ENCODE results near the gene ADCY2.

The ADCY2 gene

DNA sequence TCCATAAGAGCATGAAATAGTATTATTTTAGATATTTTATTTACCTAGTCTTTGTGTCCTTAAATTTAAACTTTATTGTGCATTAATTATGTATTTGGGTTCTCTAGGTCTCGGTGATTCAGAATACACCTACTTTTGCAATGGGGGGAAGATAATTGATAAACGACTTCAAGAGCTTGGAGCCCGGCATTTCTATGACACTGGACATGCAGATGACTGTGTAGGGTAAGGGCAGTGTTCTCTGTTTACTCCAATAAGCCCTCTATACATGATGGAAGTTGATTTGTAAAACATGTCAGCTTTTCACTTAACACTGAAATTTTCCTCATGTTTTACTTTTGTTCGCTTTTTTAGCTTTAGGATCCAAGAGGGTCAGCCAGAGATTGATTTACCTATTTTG, 479.2 kb downstream of the ADCY2 start:
- DNase-seq (ENCODE audit: low read depth): no peak
- TF ChIP-seq CTCF (IDR thresholded peaks at IDR 0.05; ENCODE audit: low read depth, low read length, missing control alignments): no peak
- H3K4me3 ChIP-seq (ENCODE audit: low read depth, low read length): no peak overlapping the region

GRCh38 chr5:7876867-7877266, 480.9 kb downstream of the ADCY2 start:
- DNase-seq (ENCODE audit: low read depth): no peak

DNA sequence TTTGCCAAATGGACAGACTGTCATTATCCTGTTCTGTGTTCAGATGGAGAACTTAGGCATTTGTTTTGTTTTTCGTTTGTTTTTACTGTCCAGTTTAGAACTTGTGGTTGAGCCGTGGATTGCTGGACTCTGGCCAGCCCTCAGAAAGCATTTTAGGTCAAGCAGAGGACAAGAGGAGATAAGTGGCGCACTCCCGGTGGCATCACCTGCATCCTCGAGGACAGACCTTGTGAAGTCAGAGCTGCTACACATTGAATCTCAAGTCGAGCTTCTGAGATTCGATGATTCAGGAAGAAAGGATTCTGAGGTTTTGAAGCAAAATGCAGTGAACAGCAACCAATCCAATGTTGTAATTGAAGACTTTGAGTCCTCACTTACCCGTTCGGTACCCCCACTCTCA, 481.9 kb downstream of the ADCY2 start:
- H3K4me3 ChIP-seq (ENCODE audit: low read depth, low read length): no peak overlapping the region
- no peak for DNase-seq (ENCODE audit: low read depth)
- TF ChIP-seq CTCF (IDR thresholded peaks at IDR 0.05; ENCODE audit: low read depth, low read length, missing control alignments): no peak

More at GRCh38 chr5:7876867-7877266, 480.9 kb downstream of the ADCY2 start:
- no peak overlapping the region for H3K4me3 ChIP-seq (ENCODE audit: low read depth, low read length)
- TF ChIP-seq CTCF (IDR thresholded peaks at IDR 0.05; ENCODE audit: low read depth, low read length, missing control alignments): no peak

DNA sequence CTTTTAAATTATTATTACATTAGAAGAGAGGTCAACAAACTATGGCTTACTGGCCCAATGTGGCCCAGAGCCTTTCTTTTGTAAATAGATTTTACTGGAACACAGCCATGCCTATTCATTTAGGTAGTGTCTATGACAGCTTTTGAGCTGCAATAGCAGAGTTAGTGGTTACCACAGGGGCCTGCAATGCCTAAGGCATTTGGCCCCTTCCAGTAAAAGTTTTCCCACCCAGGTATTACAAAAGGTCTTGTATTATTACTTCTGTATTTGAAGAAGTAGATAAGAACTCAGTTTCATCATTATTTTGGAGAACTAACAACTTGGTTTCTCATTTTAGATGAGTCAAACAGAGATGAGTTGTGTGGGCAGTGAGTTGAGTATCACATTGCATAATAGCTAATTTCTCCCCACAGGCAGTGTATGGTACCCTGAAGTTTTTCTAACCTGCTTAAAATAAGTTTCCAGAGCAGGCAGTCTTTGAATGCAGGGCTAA, 482.5 kb downstream of the ADCY2 start:
- no peak for TF ChIP-seq CTCF (IDR thresholded peaks at IDR 0.05; ENCODE audit: low read depth, low read length, missing control alignments)
- peak; percentile 57 for DNase-seq (ENCODE audit: low read depth)
- H3K4me3 ChIP-seq (ENCODE audit: low read depth, low read length): no peak overlapping the region

Measured in GM12864 (cell line).